GM10266 (cell line): Measurements from ENCODE around the gene OLIG1.

ENCODE experiments used
- DNase-seq: peaks from one replicate; pipeline ENCODE4 v3.0.0; 2012; ENCODE audit errors: extremely low spot score
- TF ChIP-seq, protein P1 (sequence below): IDR thresholded peaks from 2 replicates; pipeline ENCODE4 v1.5.1; 2012; ENCODE audit warnings: mild to moderate bottlenecking, low read depth; ENCODE audit not compliant: control insufficient read depth, insufficient read depth; ENCODE audit errors: missing control alignments

Gene OLIG1

GRCh38 chr21:33053951-33054350 lies 16.0 kb upstream of the OLIG1 start:
- DNase-seq = no peak
- TF ChIP-seq, protein P1, sequence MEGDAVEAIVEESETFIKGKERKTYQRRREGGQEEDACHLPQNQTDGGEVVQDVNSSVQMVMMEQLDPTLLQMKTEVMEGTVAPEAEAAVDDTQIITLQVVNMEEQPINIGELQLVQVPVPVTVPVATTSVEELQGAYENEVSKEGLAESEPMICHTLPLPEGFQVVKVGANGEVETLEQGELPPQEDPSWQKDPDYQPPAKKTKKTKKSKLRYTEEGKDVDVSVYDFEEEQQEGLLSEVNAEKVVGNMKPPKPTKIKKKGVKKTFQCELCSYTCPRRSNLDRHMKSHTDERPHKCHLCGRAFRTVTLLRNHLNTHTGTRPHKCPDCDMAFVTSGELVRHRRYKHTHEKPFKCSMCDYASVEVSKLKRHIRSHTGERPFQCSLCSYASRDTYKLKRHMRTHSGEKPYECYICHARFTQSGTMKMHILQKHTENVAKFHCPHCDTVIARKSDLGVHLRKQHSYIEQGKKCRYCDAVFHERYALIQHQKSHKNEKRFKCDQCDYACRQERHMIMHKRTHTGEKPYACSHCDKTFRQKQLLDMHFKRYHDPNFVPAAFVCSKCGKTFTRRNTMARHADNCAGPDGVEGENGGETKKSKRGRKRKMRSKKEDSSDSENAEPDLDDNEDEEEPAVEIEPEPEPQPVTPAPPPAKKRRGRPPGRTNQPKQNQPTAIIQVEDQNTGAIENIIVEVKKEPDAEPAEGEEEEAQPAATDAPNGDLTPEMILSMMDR = no peak

DNA sequence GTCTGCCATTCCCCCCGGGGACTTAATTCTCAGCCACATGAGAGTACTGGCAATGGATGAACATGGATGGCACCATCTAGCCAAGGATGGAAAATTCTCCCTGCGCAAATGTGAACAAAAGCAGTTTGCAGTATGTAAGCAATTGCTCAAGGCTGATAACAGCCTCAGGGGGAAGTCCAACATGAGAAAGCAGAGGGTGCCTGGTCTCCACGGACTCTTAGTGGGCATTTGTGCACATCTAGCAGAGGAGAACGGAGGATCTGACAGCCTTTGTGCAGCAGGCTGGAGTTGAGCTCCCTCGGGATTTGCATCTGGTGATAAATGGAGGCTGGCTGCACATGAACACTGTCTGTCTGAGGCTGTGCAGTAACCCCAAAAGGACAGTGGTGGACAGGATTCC lies 13.9 kb upstream of the OLIG1 start:
- TF ChIP-seq, protein P1 = no peak
- no peak for DNase-seq

DNA sequence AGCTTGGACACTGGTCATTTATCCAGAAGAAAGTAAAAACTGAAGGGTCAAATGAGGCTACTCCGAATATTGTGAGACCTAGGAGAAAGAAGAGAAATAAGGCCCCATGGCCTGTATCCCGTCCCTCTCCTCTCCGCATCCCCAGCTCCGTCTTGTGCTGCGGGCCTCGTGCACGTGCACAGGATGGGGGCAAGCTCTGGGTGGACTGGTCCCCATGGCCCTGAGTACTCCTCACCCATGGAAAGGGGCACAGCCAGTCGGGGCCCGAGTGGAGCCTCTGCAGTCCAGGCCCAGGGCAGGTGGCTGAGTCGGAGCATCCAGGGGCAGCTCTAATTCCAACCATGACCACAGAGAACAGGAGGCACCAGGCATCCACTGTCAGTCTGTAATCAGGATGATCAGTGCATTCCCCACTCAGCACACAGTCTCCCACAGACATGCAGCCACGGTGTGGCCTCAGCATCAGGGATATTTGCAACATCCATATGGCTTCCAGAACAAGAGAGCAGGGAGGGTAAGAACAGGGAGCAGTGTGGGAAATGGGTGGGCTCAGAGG lies 12.5 kb upstream of the OLIG1 start:
- TF ChIP-seq, protein P1 = no peak
- DNase-seq = no peak

DNA sequence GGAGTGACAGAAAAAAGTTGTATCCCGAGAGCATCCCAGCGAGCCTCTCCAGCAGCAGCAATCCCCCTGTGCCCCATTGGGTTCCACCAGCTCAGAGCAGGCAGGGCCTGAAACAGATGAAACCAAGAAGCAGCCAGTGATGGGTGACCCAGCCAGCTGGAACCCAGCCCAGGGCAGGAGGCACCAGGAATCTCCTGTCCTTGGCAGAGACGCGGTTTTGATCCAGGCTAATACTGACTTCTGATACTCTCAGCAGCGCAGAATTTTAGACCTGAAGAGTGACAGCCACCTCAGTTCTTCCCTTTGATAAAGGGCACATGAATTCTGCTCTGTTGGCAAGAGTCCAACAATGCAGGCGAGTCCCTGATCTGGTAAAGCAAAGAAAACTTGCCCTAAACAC lies 11.4 kb upstream of the OLIG1 start:
- DNase-seq = no peak
- TF ChIP-seq, protein P1 = no peak

GRCh38 chr21:33058957-33059356 lies 11.0 kb upstream of the OLIG1 start:
- no peak for DNase-seq

DNA sequence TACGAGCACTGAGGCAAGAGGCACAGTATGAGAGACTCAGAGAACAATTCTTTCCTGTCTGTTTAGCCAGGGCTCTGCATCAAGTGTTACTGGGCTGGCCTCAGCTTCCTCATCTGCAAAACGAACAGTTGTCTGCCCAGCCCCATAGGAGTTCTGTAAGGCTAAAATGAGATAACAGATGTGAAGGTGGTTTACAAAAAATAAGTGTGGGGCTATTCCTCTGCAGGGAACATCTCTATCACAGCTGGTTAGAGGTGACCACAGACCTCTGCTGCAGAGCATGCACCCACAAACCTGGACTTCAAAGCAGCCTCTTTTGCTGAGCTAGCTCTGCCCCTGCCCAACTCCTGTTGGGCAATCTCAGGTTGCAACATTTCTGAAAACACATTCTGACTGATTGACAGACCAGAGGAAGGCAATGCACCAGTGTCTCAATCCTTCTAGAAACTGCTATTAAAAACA lies 10.5 kb upstream of the OLIG1 start:
- TF ChIP-seq, protein P1 = no peak
- no peak for DNase-seq

More at GRCh38 chr21:33058957-33059356, 11.0 kb upstream of the OLIG1 start:
- TF ChIP-seq, protein P1 = no peak

DNA sequence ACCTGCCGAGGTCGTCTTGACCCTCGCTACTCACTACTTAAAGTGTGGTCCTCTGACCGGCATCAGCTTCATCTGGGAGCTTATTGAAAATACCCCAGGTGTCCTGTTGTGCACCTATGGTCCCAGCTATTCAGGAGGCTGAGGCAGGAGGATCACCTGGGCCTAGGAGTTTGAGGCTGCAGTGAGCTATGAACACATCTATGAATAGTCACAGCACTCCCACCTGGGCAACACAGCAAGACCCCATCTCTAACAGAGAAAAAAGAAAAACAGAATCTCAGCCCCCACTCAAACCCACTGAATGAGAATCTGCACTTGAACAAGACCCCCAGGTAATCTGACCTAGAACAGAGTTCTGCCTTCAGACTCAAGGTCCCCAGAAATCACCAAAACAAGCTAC lies 8.7 kb upstream of the OLIG1 start:
- TF ChIP-seq, protein P1 = no peak
- no peak for DNase-seq
